HG03432 (cell line): Measurements from ENCODE around the gene CRP.
"Not testable (repeated sequence)": the region's sequence is repeated elsewhere in the genome, so short reads cannot be mapped to it uniquely, and the experiment has no call there.

ENCODE experiments used
- ATAC-seq: cut with Tn5 transposase; IDR thresholded peaks from one replicate; pipeline ENCODE4 v1.9.1; 2021; ENCODE audit warnings: mild to moderate bottlenecking, moderate library complexity; ENCODE audit not compliant: unreplicated experiment

CRP gene

DNA sequence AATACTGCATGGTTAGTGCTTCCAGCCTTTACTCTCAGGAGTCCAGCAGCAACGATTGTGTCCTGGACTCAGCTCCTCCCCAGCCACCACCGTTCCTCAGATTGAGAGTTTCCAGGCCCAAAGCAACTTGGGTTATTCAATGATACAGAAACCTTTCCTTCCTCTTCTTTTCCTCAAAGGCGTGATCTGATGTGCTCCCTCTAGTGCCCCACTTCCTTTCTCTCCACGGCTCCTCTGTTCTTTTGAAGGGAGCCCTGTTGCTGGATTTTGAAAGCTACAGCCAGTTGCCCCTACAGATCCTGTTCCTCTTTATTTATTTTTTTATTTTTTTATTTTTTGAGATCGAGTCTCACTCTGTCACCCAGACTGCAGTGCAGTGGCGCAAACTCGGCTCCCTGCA, 14.1 kb downstream of the CRP start:
- no peak for ATAC-seq

GRCh38 chr1:159699653-159700052, 14.7 kb downstream of the CRP start:
- ATAC-seq: no peak

GRCh38 chr1:159699246-159699645, 15.1 kb downstream of the CRP start:
- no peak for ATAC-seq

GRCh38 chr1:159687511-159687910, 26.9 kb downstream of the CRP start:
- ATAC-seq: no peak

DNA sequence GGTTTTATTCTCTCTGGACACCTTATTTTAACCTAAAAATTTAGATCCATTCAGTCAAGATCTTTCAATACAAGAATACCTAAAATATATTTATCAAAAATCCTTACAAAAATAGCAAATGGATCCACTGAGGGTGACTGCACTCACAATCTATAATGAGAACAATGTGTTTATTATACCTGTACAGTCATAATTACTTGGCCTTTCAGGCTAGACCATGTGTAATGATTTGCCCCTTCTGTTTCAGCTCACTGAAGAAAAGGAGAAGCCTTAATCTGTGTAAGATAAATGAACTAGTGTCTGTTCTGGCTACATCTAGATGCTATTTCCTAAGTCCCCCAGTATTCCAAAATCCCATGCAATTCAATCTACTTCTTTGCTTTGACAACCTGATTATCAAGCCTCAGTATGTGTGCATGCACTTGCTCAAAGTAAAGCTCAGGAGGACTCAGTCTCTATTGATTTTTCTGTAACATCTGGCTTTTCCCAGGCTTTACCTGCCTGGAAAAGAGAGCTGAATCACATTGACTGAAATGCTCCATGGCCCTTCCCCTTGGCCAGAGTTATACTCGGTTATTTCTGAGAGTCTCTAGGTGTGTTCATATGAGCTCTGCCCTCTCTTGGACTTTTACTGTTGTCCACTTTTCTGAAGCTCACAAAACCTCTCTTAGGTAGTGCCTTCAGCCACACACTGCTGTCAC, 27.6 kb downstream of the CRP start:
- ATAC-seq: no peak

GRCh38 chr1:159678939-159679338, 35.5 kb downstream of the CRP start:
- ATAC-seq: no peak

DNA sequence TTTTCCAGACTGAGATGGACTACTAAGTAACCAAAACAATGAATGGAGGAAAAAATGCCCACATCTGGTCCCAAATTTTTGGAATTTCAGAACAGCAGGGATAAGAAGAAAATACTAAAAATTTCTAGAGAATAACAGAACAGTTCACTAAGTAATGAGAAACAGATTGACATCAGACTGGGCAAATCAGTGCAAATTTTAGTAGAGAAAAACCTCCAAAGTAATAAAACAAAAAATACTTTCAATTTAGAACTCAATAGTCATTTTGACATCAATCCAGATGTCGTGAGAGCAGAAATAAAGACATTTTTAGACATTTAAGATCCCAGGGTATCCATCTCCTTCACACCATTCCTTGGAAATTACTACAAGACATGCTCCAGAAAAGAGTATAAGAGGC, 39.3 kb downstream of the CRP start:
- ATAC-seq: no peak

DNA sequence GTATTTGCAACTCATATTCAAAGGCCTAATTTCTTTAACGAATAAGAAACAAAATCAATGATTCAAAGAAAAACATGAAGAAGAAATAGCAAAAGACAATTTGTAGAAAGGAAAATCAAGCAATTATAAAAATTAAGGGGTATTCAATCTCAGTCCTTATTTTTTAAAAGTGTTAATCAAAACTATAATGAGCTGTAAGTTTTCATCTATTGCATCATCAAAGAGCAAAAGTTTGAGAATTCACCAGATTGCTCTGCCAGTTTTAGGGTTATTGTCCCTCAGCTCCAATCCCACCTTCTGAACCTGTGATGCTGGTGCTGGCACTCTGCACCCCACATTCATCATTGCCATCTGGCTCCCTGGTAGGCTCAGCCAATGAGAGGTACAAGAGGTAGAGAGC, 42.0 kb downstream of the CRP start:
- not testable (repeated sequence) for ATAC-seq

DNA sequence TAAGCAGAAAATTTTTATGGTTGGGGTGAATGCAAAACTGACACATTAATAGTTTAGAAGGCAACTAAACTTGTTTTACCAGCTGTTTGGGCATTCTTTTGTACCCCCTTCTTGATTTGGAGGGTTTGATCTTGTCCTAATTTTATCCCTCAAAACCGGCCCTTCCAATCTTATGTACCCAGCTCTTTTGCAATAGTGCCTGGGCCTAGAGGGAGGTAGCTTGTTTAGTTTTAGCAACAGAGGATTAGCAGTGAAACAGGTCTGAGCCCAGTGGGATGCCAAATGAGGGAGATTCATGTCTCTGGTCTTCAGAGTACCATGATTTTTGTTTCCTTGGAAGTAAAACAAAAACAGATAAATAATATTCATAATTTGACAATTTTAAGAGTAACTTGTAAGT, 45.1 kb downstream of the CRP start:
- ATAC-seq: no peak

- no peak for ATAC-seq
These were observed 45.6 kb downstream of the CRP start for GRCh38 chr1:159668739-159669138.

DNA sequence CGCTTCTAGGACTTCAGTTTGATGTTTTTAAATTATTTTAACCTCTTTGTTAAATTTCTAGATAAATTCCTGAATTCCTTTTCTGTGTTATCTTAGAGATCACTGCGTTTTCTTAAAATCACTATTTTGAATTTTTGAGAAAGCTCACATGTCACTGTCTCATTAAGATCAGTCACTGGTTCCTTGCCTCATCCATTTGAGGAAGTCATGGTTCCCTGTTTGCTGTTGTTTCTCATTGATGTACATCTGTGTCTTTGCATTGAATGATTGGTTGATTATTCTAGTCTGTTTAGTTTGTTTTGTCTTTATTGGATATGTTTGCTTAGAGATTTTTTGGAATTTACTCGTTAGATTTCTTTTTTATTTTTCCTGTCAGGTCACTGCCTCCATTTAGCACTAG, 50.1 kb downstream of the CRP start:
- no peak for ATAC-seq

DNA sequence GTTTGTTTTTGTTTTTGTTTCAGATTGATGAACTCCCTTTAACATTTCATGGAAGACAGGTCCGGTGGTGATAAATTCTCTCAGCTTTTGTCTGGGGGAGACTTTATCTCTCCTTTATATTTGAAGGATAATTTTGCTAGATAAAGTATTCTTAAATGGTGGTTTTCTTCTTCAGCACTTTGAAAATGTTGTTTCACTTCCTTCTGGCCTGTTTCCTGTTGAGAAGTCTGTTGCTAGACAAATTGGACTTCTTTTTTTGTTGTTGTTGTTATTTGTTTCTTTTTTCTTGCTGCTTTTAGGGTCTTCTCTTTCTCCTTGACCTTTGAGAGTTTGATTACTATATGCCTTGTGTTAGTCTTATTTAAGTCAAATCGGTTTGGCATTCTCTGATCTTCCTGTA, 50.8 kb downstream of the CRP start:
- ATAC-seq: no peak
